ENCODE data around the gene CUL5.
A peak's percentile ranks its signal among the peaks of the same experiment; 100 is the strongest.
"Not testable (repeated sequence)": the region's sequence is repeated elsewhere in the genome, so short reads cannot be mapped to it uniquely, and the experiment has no call there.

The CUL5 gene

GRCh38 chr11:108003623-108004022, 5.1 kb upstream of the CUL5 start:
- no peaks in the 10 kb centered on the region for H3K36me3 Mint-ChIP-seq (ENCODE audit: low read depth)
- peaks cover 3% of the 10 kb centered on the region for H3K4me1 Mint-ChIP-seq (ENCODE audit: low read depth)
- peaks cover 2% of the 10 kb centered on the region for H3K27me3 Mint-ChIP-seq (ENCODE audit: low read depth)
- no peak overlapping the region for H3K4me3 Mint-ChIP-seq
- no peak overlapping the region for H3K27ac Mint-ChIP-seq
- DNase-seq (ENCODE audit: low spot score) = no peak
- H3K9me3 Mint-ChIP-seq = no peaks in the 10 kb centered on the region

GRCh38 chr11:108007819-108008218, 879 bp upstream of the CUL5 start:
- H3K4me3 Mint-ChIP-seq = peak overlapping the region; percentile 94

GRCh38 chr11:108009497-108010370, 1.0 kb downstream of the CUL5 start:
- peaks cover 17% of the 10 kb centered on the region for H3K4me1 Mint-ChIP-seq (ENCODE audit: low read depth)
- no peak for DNase-seq (ENCODE audit: low spot score)
- no peaks in the 10 kb centered on the region for H3K27me3 Mint-ChIP-seq (ENCODE audit: low read depth)
- peak overlapping the region; percentile 94 for H3K4me3 Mint-ChIP-seq
- peaks cover 14% of the 10 kb centered on the region for H3K36me3 Mint-ChIP-seq (ENCODE audit: low read depth)
- peak overlapping the region; percentile 92 for H3K27ac Mint-ChIP-seq
- no peaks in the 10 kb centered on the region for H3K9me3 Mint-ChIP-seq

More at GRCh38 chr11:108007819-108008218, 879 bp upstream of the CUL5 start:
- Mint-ChIP-seq H3K9me3 (no peaks in the 10 kb centered on the region), H3K27ac (no peak overlapping the region), H3K36me3 (ENCODE audit: low read depth) (peaks cover 14% of the 10 kb centered on the region), H3K27me3 (ENCODE audit: low read depth) (no peaks in the 10 kb centered on the region), H3K4me1 (ENCODE audit: low read depth) (peaks cover 17% of the 10 kb centered on the region)
- no peak for DNase-seq (ENCODE audit: low spot score)

- no peak for DNase-seq (ENCODE audit: low spot score)
- no peaks in the 10 kb centered on the region for H3K27me3 Mint-ChIP-seq (ENCODE audit: low read depth)
- no peak overlapping the region for H3K27ac Mint-ChIP-seq
- H3K36me3 Mint-ChIP-seq (ENCODE audit: low read depth) = peaks cover 14% of the 10 kb centered on the region
- H3K9me3 Mint-ChIP-seq = no peaks in the 10 kb centered on the region
- peaks cover 19% of the 10 kb centered on the region for H3K4me1 Mint-ChIP-seq (ENCODE audit: low read depth)
- no peak overlapping the region for H3K4me3 Mint-ChIP-seq
Measured at GRCh38 chr11:108012139-108012725, 3.5 kb downstream of the CUL5 start.

GRCh38 chr11:108016647-108017046, 7.9 kb downstream of the CUL5 start:
- no peak for DNase-seq (ENCODE audit: low spot score)
- H3K4me1 Mint-ChIP-seq (ENCODE audit: low read depth) = peaks cover 4% of the 10 kb centered on the region
- H3K27ac Mint-ChIP-seq = no peak overlapping the region
- peaks cover 5% of the 10 kb centered on the region for H3K36me3 Mint-ChIP-seq (ENCODE audit: low read depth)
- no peaks in the 10 kb centered on the region for H3K27me3 Mint-ChIP-seq (ENCODE audit: low read depth)
- no peak overlapping the region for H3K4me3 Mint-ChIP-seq
- no peaks in the 10 kb centered on the region for H3K9me3 Mint-ChIP-seq

GRCh38 chr11:108018708-108019107, 10.0 kb downstream of the CUL5 start:
- H3K4me3 Mint-ChIP-seq = no peak overlapping the region
- no peaks in the 10 kb centered on the region for H3K9me3 Mint-ChIP-seq
- DNase-seq (ENCODE audit: low spot score) = no peak
- H3K4me1 Mint-ChIP-seq (ENCODE audit: low read depth) = peaks cover 4% of the 10 kb centered on the region
- H3K27ac Mint-ChIP-seq = no peak overlapping the region
- peaks cover 5% of the 10 kb centered on the region for H3K36me3 Mint-ChIP-seq (ENCODE audit: low read depth)
- H3K27me3 Mint-ChIP-seq (ENCODE audit: low read depth) = no peaks in the 10 kb centered on the region

GRCh38 chr11:108019870-108020540, 11.3 kb downstream of the CUL5 start:
- H3K4me1 Mint-ChIP-seq (ENCODE audit: low read depth) = peaks cover 7% of the 10 kb centered on the region
- H3K36me3 Mint-ChIP-seq (ENCODE audit: low read depth) = peaks cover 5% of the 10 kb centered on the region
- no peak for DNase-seq (ENCODE audit: low spot score)
- H3K27me3 Mint-ChIP-seq (ENCODE audit: low read depth) = no peaks in the 10 kb centered on the region
- H3K4me3 Mint-ChIP-seq = no peak overlapping the region
- no peak overlapping the region for H3K27ac Mint-ChIP-seq
- no peaks in the 10 kb centered on the region for H3K9me3 Mint-ChIP-seq

GRCh38 chr11:108025387-108026080, 16.8 kb downstream of the CUL5 start:
- DNase-seq (ENCODE audit: low spot score) = no peak
- Mint-ChIP-seq H3K4me1 (ENCODE audit: low read depth) (peaks cover 13% of the 10 kb centered on the region), H3K27ac (no peak overlapping the region), H3K9me3 (no peaks in the 10 kb centered on the region), H3K36me3 (ENCODE audit: low read depth) (peaks cover 18% of the 10 kb centered on the region), H3K4me3 (no peak overlapping the region), H3K27me3 (ENCODE audit: low read depth) (no peaks in the 10 kb centered on the region)

GRCh38 chr11:108027057-108027456, 18.4 kb downstream of the CUL5 start:
- no peak for DNase-seq (ENCODE audit: low spot score)
- Mint-ChIP-seq H3K27me3 (ENCODE audit: low read depth) (no peaks in the 10 kb centered on the region), H3K9me3 (peaks cover 8% of the 10 kb centered on the region), H3K4me3 (no peak overlapping the region), H3K36me3 (ENCODE audit: low read depth) (peaks cover 25% of the 10 kb centered on the region), H3K4me1 (ENCODE audit: low read depth) (peaks cover 13% of the 10 kb centered on the region), H3K27ac (no peak overlapping the region)

GRCh38 chr11:108028822-108029441, 20.2 kb downstream of the CUL5 start:
- Mint-ChIP-seq H3K4me1 (ENCODE audit: low read depth) (peaks cover 18% of the 10 kb centered on the region), H3K36me3 (ENCODE audit: low read depth) (peaks cover 31% of the 10 kb centered on the region)
- not testable (repeated sequence) for H3K4me3 Mint-ChIP-seq; H3K9me3 Mint-ChIP-seq; DNase-seq (ENCODE audit: low spot score); H3K27ac Mint-ChIP-seq; H3K27me3 Mint-ChIP-seq (ENCODE audit: low read depth)

GRCh38 chr11:108031604-108032003, 22.9 kb downstream of the CUL5 start:
- H3K4me1 Mint-ChIP-seq (ENCODE audit: low read depth); H3K27me3 Mint-ChIP-seq (ENCODE audit: low read depth): not testable (repeated sequence)

GRCh38 chr11:108032800-108033199, 24.1 kb downstream of the CUL5 start:
- Mint-ChIP-seq H3K4me1 (ENCODE audit: low read depth) (peaks cover 6% of the 10 kb centered on the region), H3K36me3 (ENCODE audit: low read depth) (peaks cover 37% of the 10 kb centered on the region), H3K27ac (no peak overlapping the region)

More at GRCh38 chr11:108031604-108032003, 22.9 kb downstream of the CUL5 start:
- peaks cover 36% of the 10 kb centered on the region for H3K36me3 Mint-ChIP-seq (ENCODE audit: low read depth)
- not testable (repeated sequence) for H3K9me3 Mint-ChIP-seq; DNase-seq (ENCODE audit: low spot score); H3K27ac Mint-ChIP-seq; H3K4me3 Mint-ChIP-seq

GRCh38 chr11:108034034-108034433, 25.3 kb downstream of the CUL5 start:
- Mint-ChIP-seq H3K27me3 (ENCODE audit: low read depth) (no peaks in the 10 kb centered on the region), H3K4me3 (no peak overlapping the region), H3K36me3 (ENCODE audit: low read depth) (peaks cover 34% of the 10 kb centered on the region), H3K9me3 (peaks cover 8% of the 10 kb centered on the region), H3K4me1 (ENCODE audit: low read depth) (peaks cover 5% of the 10 kb centered on the region), H3K27ac (no peak overlapping the region)
- DNase-seq (ENCODE audit: low spot score) = no peak

More at GRCh38 chr11:108032800-108033199, 24.1 kb downstream of the CUL5 start:
- Mint-ChIP-seq H3K27me3 (ENCODE audit: low read depth) (no peaks in the 10 kb centered on the region), H3K4me3 (no peak overlapping the region), H3K9me3 (peaks cover 8% of the 10 kb centered on the region)
- DNase-seq (ENCODE audit: low spot score) = no peak
